HEK293 (cell line): ENCODE data around the gene DAAM2.

ENCODE experiments used
- CTCF ChIA-PET: fragments of 350-600 bp; formaldehyde crosslinking; extraction: SDS; loops from one replicate; lab custom pipeline; 2021; ENCODE audit warnings: antibody characterized with exemption; lab: Yijun Ruan, JAX
- POLR2A ChIA-PET: fragments of 300-600 bp; formaldehyde crosslinking; extraction: SDS; loops from one replicate; lab custom pipeline; 2020; ENCODE audit warnings: antibody characterized with exemption, inconsistent platforms; lab: Yijun Ruan, JAX
- H3K27ac ChIP-seq: fragments of 200-500 bp; sonication (Bioruptor generic); 2 replicates; pipeline ENCODE4 v1.5.1; 2014; ENCODE audit warnings: low read depth, low read length, control low read depth, inconsistent platforms; ENCODE audit errors: extremely low read depth
- H3K36me3 ChIP-seq, 2 experiments: fragments of 200-500 bp in 1 of 2; sonication (Bioruptor generic) in 1 of 2; 1 replicate in 1 of 2; 2 replicates in 1 of 2; pipeline ENCODE4 v1.5.1; 2014 to 2017; ENCODE audit warnings: inconsistent platforms in 2 of 2, low read length in 2 of 2; ENCODE audit not compliant: control insufficient read depth in 2 of 2, insufficient read depth in 1 of 2
- H3K4me1 ChIP-seq: fragments of 200-500 bp; sonication (Bioruptor generic); 2 replicates; pipeline ENCODE4 v1.5.1; 2014; ENCODE audit warnings: mild to moderate bottlenecking, low read length, inconsistent platforms; ENCODE audit not compliant: control insufficient read depth, insufficient read depth
- H3K4me3 ChIP-seq: 2 replicates; pipeline ENCODE4 v1.5.1; 2011; ENCODE audit warnings: low read depth, mild to moderate bottlenecking, control low read depth, low read length, moderate library complexity
- H3K9me3 ChIP-seq: fragments of 200-500 bp; sonication (Bioruptor generic); 2 replicates; pipeline ENCODE4 v1.5.1; 2014; ENCODE audit warnings: low read depth, low read length, inconsistent platforms; ENCODE audit not compliant: control insufficient read depth, insufficient read depth
- FEZF1 ChIP-seq: fragments of 450-650 bp; formaldehyde crosslinking; IDR thresholded peaks from 2 replicates; pipeline ENCODE4 v1.5.1; 2016; ENCODE audit warnings: missing biosample characterization, missing genetic modification characterization
- GFI1B ChIP-seq: fragments of 450-650 bp; formaldehyde crosslinking; IDR thresholded peaks from 2 replicates; pipeline ENCODE4 v1.5.1; 2016; ENCODE audit warnings: missing biosample characterization, missing genetic modification characterization
- MYNN ChIP-seq: fragments of 450-650 bp; formaldehyde crosslinking; IDR thresholded peaks from 2 replicates; pipeline ENCODE4 v1.5.1; 2016; ENCODE audit warnings: missing biosample characterization, missing genetic modification characterization, borderline replicate concordance
- RBAK ChIP-seq: fragments of 450-650 bp; formaldehyde crosslinking; IDR thresholded peaks from 2 replicates; pipeline ENCODE4 v1.5.1; 2016; ENCODE audit warnings: missing biosample characterization, missing genetic modification characterization
- SCRT2 ChIP-seq: fragments of 450-650 bp; formaldehyde crosslinking; IDR thresholded peaks from 2 replicates; pipeline ENCODE4 v1.5.1; 2016; ENCODE audit warnings: missing biosample characterization, missing genetic modification characterization
- SP3 ChIP-seq: fragments of 450-650 bp; formaldehyde crosslinking; IDR thresholded peaks from 2 replicates; pipeline ENCODE4 v1.5.1; 2016; ENCODE audit warnings: missing biosample characterization, missing genetic modification characterization
- TRIM28 ChIP-seq: IDR thresholded peaks from 2 replicates; pipeline ENCODE4 v1.6.1; 2011; ENCODE audit warnings: low read length, control low read depth, borderline replicate concordance
- ZBTB17 ChIP-seq: fragments of 450-650 bp; formaldehyde crosslinking; IDR thresholded peaks from 2 replicates; pipeline ENCODE4 v1.5.1; 2016; ENCODE audit warnings: missing biosample characterization, missing genetic modification characterization
- ZNF146 ChIP-seq: fragments of 450-650 bp; formaldehyde crosslinking; IDR thresholded peaks from 2 replicates; pipeline ENCODE4 v1.5.1; 2016; ENCODE audit warnings: missing biosample characterization, missing genetic modification characterization
- ZNF16 ChIP-seq: fragments of 450-650 bp; formaldehyde crosslinking; IDR thresholded peaks from 2 replicates; pipeline ENCODE4 v1.5.1; 2016; ENCODE audit warnings: low read depth, missing biosample characterization, missing genetic modification characterization
- ZNF169 ChIP-seq: fragments of 450-650 bp; formaldehyde crosslinking; IDR thresholded peaks from 2 replicates; pipeline ENCODE4 v1.5.1; 2016; ENCODE audit warnings: missing biosample characterization, missing genetic modification characterization
- ZNF2 ChIP-seq: fragments of 450-650 bp; formaldehyde crosslinking; IDR thresholded peaks from 2 replicates; pipeline ENCODE4 v1.5.1; 2016; ENCODE audit warnings: missing biosample characterization, missing genetic modification characterization
- ZNF211 ChIP-seq: fragments of 450-650 bp; formaldehyde crosslinking; IDR thresholded peaks from 2 replicates; pipeline ENCODE4 v1.5.1; 2016; ENCODE audit warnings: low read depth, missing biosample characterization, missing genetic modification characterization
- ZNF214 ChIP-seq: fragments of 450-650 bp; formaldehyde crosslinking; IDR thresholded peaks from 2 replicates; pipeline ENCODE4 v1.5.1; 2017; ENCODE audit warnings: missing biosample characterization, mild to moderate bottlenecking, missing genetic modification characterization, borderline replicate concordance
- ZNF223 ChIP-seq: fragments of 450-650 bp; formaldehyde crosslinking; IDR thresholded peaks from 2 replicates; pipeline ENCODE4 v1.5.1; 2016; ENCODE audit warnings: missing biosample characterization, missing genetic modification characterization
- ZNF248 ChIP-seq: fragments of 450-650 bp; formaldehyde crosslinking; IDR thresholded peaks from 2 replicates; pipeline ENCODE4 v1.5.1; 2017; ENCODE audit warnings: missing biosample characterization, missing genetic modification characterization
- ZNF280C ChIP-seq: fragments of 450-650 bp; formaldehyde crosslinking; IDR thresholded peaks from 2 replicates; pipeline ENCODE4 v1.5.1; 2016; ENCODE audit warnings: missing biosample characterization, missing genetic modification characterization
- ZNF354C ChIP-seq: fragments of 450-650 bp; formaldehyde crosslinking; IDR thresholded peaks from 2 replicates; pipeline ENCODE4 v1.5.1; 2016; ENCODE audit warnings: missing biosample characterization, missing genetic modification characterization, low read depth, borderline replicate concordance
- ZNF391 ChIP-seq: fragments of 450-650 bp; formaldehyde crosslinking; IDR thresholded peaks from 2 replicates; pipeline ENCODE4 v1.5.1; 2016; ENCODE audit warnings: low read depth, missing biosample characterization, missing genetic modification characterization, borderline replicate concordance
- ZNF521 ChIP-seq: fragments of 450-650 bp; formaldehyde crosslinking; IDR thresholded peaks from 2 replicates; pipeline ENCODE4 v1.5.1; 2017; ENCODE audit warnings: missing biosample characterization, mild to moderate bottlenecking, missing genetic modification characterization
- ZNF626 ChIP-seq: fragments of 450-650 bp; sonication (Bioruptor Pico); formaldehyde crosslinking; IDR thresholded peaks from 2 replicates; pipeline ENCODE4 v1.5.1; 2018; ENCODE audit warnings: missing biosample characterization, missing genetic modification characterization, inconsistent platforms
- TF ChIP-seq, protein P1 (sequence below): fragments of 450-650 bp; formaldehyde crosslinking; IDR thresholded peaks from 2 replicates; pipeline ENCODE4 v1.5.1; 2017; ENCODE audit warnings: missing biosample characterization, missing genetic modification characterization
- TF ChIP-seq, protein P2 (sequence below): fragments of 450-650 bp; formaldehyde crosslinking; IDR thresholded peaks from 2 replicates; pipeline ENCODE4 v1.5.1; 2016; ENCODE audit warnings: missing biosample characterization, missing genetic modification characterization
- TF ChIP-seq, protein P3 (sequence below): fragments of 450-650 bp; IDR thresholded peaks from 2 replicates; pipeline ENCODE4 v1.5.1; 2018; ENCODE audit warnings: missing biosample characterization, missing genetic modification characterization
- TF ChIP-seq, protein P4 (sequence below): sonication (generic); formaldehyde crosslinking; IDR thresholded peaks from 2 replicates; pipeline ENCODE4 v1.8.1; 2022; ENCODE audit warnings: mild to moderate bottlenecking, moderate library complexity, missing genetic modification reagents

The DAAM2 gene

DNA sequence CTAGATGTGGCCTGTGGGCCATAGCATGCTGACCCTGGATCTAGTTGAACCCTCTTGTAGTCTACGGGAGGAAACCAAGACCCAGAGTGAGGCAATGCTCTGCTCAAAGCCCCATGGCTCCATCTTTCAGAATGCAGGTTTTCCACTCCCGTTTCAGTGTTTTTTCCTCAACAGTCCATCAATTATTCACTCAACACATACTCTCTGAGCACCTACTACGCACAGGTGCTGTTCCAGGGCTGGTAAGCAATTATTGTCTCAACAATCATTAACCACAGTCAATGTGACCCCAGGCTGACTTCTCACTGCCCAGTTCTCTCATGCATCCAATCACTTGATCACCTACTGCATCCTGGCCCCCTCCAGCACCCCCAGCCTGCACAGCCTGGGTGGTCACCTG, 122.1 kb downstream of the DAAM2 start (continued):
- TF ChIP-seq ZNF280C (tag by site-specific recombination) (no peak), ZNF146 (tag by site-specific recombination) (no peak), ZNF391 (tag by site-specific recombination) (no peak), ZNF211 (no peak), ZNF521 (tag by site-specific recombination) (no peak), ZBTB17 (tag by site-specific recombination) (no peak), RBAK (tag by site-specific recombination) (no peak)

- Histone ChIP-seq H3K9me3 (no peaks in the 10 kb centered on the region), H3K27ac (no peak overlapping the region), H3K4me3 (no peak overlapping the region), H3K4me1 (no peaks in the 10 kb centered on the region), H3K36me3 (peaks cover 6 to 54% of the 10 kb centered on the region in 2 experiments; a peak in 2 of 3 replicates)
- CTCF ChIA-PET: interaction anchor here (0.7 to 1.1 kb wide), 2 partner anchors 9 to 51 kb away, joined by 3 to 4 read pairs; no protein-coding TSS in a partner anchor
- POLR2A ChIA-PET: interaction anchor here (1.5 kb wide), 1 partner anchor 19 kb away, joined by 4 read pairs; the partner anchor contains the start of gene MOCS1
- TF ChIP-seq ZNF248 (no peak), ZNF169 (tag by site-specific recombination) (no peak), SCRT2 (tag by site-specific recombination) (no peak), ZNF626 (tag by site-specific recombination) (no peak), ZNF223 (tag by site-specific recombination) (no peak), TRIM28 (no peak), ZNF354C (no peak), SP3 (no peak), ZNF16 (tag by site-specific recombination) (no peak), ZNF214 (tag by site-specific recombination) (no peak), FEZF1 (tag by site-specific recombination) (no peak), MYNN (no peak), GFI1B (tag by site-specific recombination) (no peak), ZNF2 (tag by site-specific recombination) (no peak)
- TF ChIP-seq, protein P1, sequence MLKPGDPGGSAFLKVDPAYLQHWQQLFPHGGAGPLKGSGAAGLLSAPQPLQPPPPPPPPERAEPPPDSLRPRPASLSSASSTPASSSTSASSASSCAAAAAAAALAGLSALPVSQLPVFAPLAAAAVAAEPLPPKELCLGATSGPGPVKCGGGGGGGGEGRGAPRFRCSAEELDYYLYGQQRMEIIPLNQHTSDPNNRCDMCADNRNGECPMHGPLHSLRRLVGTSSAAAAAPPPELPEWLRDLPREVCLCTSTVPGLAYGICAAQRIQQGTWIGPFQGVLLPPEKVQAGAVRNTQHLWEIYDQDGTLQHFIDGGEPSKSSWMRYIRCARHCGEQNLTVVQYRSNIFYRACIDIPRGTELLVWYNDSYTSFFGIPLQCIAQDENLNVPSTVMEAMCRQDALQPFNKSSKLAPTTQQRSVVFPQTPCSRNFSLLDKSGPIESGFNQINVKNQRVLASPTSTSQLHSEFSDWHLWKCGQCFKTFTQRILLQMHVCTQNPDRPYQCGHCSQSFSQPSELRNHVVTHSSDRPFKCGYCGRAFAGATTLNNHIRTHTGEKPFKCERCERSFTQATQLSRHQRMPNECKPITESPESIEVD (tag by site-specific recombination): no peak
- TF ChIP-seq, protein P2, sequence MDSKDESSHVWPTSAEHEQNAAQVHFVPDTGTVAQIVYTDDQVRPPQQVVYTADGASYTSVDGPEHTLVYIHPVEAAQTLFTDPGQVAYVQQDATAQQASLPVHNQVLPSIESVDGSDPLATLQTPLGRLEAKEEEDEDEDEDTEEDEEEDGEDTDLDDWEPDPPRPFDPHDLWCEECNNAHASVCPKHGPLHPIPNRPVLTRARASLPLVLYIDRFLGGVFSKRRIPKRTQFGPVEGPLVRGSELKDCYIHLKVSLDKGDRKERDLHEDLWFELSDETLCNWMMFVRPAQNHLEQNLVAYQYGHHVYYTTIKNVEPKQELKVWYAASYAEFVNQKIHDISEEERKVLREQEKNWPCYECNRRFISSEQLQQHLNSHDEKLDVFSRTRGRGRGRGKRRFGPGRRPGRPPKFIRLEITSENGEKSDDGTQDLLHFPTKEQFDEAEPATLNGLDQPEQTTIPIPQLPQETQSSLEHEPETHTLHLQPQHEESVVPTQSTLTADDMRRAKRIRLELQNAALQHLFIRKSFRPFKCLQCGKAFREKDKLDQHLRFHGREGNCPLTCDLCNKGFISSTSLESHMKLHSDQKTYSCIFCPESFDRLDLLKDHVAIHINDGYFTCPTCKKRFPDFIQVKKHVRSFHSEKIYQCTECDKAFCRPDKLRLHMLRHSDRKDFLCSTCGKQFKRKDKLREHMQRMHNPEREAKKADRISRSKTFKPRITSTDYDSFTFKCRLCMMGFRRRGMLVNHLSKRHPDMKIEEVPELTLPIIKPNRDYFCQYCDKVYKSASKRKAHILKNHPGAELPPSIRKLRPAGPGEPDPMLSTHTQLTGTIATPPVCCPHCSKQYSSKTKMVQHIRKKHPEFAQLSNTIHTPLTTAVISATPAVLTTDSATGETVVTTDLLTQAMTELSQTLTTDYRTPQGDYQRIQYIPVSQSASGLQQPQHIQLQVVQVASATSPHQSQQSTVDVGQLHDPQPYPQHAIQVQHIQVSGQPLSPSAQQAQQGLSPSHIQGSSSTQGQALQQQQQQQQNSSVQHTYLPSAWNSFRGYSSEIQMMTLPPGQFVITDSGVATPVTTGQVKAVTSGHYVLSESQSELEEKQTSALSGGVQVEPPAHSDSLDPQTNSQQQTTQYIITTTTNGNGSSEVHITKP (tag by site-specific recombination): no peak
- TF ChIP-seq, protein P3, sequence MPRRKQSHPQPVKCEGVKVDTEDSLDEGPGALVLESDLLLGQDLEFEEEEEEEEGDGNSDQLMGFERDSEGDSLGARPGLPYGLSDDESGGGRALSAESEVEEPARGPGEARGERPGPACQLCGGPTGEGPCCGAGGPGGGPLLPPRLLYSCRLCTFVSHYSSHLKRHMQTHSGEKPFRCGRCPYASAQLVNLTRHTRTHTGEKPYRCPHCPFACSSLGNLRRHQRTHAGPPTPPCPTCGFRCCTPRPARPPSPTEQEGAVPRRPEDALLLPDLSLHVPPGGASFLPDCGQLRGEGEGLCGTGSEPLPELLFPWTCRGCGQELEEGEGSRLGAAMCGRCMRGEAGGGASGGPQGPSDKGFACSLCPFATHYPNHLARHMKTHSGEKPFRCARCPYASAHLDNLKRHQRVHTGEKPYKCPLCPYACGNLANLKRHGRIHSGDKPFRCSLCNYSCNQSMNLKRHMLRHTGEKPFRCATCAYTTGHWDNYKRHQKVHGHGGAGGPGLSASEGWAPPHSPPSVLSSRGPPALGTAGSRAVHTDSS (tag by site-specific recombination): no peak
- TF ChIP-seq, protein P4, sequence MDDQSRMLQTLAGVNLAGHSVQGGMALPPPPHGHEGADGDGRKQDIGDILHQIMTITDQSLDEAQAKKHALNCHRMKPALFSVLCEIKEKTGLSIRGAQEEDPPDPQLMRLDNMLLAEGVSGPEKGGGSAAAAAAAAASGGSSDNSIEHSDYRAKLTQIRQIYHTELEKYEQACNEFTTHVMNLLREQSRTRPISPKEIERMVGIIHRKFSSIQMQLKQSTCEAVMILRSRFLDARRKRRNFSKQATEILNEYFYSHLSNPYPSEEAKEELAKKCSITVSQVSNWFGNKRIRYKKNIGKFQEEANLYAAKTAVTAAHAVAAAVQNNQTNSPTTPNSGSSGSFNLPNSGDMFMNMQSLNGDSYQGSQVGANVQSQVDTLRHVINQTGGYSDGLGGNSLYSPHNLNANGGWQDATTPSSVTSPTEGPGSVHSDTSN: no peak
These were observed 123.7 kb downstream of the DAAM2 start for GRCh38 chr6:39915866-39916265.
